Measurements from ENCODE around the gene EXOC2.

- TF ChIP-seq EZH2 (IDR thresholded peaks at IDR 0.05; ENCODE audit: borderline replicate concordance, insufficient read depth, low read depth, low read length, poor library complexity, severe bottlenecking): no peak
- TF ChIP-seq, protein P1, sequence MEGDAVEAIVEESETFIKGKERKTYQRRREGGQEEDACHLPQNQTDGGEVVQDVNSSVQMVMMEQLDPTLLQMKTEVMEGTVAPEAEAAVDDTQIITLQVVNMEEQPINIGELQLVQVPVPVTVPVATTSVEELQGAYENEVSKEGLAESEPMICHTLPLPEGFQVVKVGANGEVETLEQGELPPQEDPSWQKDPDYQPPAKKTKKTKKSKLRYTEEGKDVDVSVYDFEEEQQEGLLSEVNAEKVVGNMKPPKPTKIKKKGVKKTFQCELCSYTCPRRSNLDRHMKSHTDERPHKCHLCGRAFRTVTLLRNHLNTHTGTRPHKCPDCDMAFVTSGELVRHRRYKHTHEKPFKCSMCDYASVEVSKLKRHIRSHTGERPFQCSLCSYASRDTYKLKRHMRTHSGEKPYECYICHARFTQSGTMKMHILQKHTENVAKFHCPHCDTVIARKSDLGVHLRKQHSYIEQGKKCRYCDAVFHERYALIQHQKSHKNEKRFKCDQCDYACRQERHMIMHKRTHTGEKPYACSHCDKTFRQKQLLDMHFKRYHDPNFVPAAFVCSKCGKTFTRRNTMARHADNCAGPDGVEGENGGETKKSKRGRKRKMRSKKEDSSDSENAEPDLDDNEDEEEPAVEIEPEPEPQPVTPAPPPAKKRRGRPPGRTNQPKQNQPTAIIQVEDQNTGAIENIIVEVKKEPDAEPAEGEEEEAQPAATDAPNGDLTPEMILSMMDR (IDR thresholded peaks at IDR 0.05): no peak
These were observed 10.6 kb upstream of the EXOC2 start for GRCh38 chr6:703552-703951.

All from B cell (primary cell).